Natural killer cell (primary cell): ENCODE measurements around the gene HTR2B. TPM values are rescaled to one million over a fixed set of nuclear protein-coding genes. Genes with fewer than 3 reads are reported as not detected.

Experiments used
- ATAC-seq, 3 donors: fragments of 150-1000 bp in 2 of 3; fragments of 200-7000 bp in 1 of 3; cut with Tn5 transposase; 1 replicate in 1 of 3; 2 replicates in 2 of 3; pipeline ENCODE4 v1.10.0; 2021; ENCODE audit warnings: mild to moderate bottlenecking in 2 of 3, moderate library complexity in 2 of 3
- DNase-seq, 2 donors: peaks; one replicate each; pipeline versions ENCODE4 v3.0.0 to v3.0.0-alpha.2; 2013 to 2021; ENCODE audit warnings: mixed read lengths in 1 of 2
- H3K27ac ChIP-seq: one replicate; pipeline ENCODE4 v1.5.1; 2013; ENCODE audit warnings: mild to moderate bottlenecking, low read length
- H3K27me3 ChIP-seq: one replicate; pipeline ENCODE4 v1.6.1; 2013; ENCODE audit warnings: low read length; ENCODE audit not compliant: control insufficient read depth, insufficient read depth
- H3K36me3 ChIP-seq: one replicate; pipeline ENCODE4 v1.6.1; 2013; ENCODE audit warnings: low read length; ENCODE audit not compliant: control insufficient read depth, insufficient read depth
- H3K4me1 ChIP-seq: one replicate; pipeline ENCODE4 v1.6.1; 2013; ENCODE audit warnings: low read length; ENCODE audit not compliant: control insufficient read depth, insufficient read depth
- H3K4me3 ChIP-seq: one replicate; pipeline ENCODE4 v1.5.1; 2013; ENCODE audit warnings: low read length
- H3K9me3 ChIP-seq: one replicate; pipeline ENCODE4 v1.6.1; 2013; ENCODE audit warnings: low read length; ENCODE audit not compliant: control insufficient read depth, insufficient read depth
- H3K27ac Mint-ChIP-seq, 2 donors: one replicate each; pipeline ENCODE4 v1.8.0; 2022; ENCODE audit warnings: mild to moderate bottlenecking in 2 of 2, mixed read lengths in 2 of 2, moderate library complexity in 1 of 2
- H3K27me3 Mint-ChIP-seq, 2 donors: one replicate each; pipeline ENCODE4 v1.8.0; 2022; ENCODE audit warnings: low read depth in 2 of 2, mixed read lengths in 2 of 2
- H3K36me3 Mint-ChIP-seq: one replicate; pipeline ENCODE4 v1.8.0; 2022; ENCODE audit warnings: mixed read lengths
- H3K4me1 Mint-ChIP-seq, 2 donors: one replicate each; pipeline ENCODE4 v1.8.0; 2022; ENCODE audit warnings: mixed read lengths in 2 of 2
- H3K4me3 Mint-ChIP-seq: one replicate; pipeline ENCODE4 v1.8.0; 2022; ENCODE audit warnings: mild to moderate bottlenecking, moderate library complexity, mixed read lengths
- H3K9me3 Mint-ChIP-seq, 2 donors: one replicate each; pipeline ENCODE4 v1.8.0; 2022; ENCODE audit warnings: mixed read lengths in 2 of 2
- WGBS: methylation state at CpG from one replicate; pipeline ENCODE4 v1.1.7; 2013; ENCODE audit warnings: missing lambda C conversion rate; ENCODE audit not compliant: insufficient coverage; 5-methylcytosine and 5-hydroxymethylcytosine counted together
- intact Hi-C: fragments of 100-400 bp; cut with micrococcal nuclease; formaldehyde crosslinking; loops from one replicate; pipeline ENCODE4 v1.14.2; 2022
- total RNA-seq, 4 donors: library from RNA; stranded (reverse); fragments of 120-200 nt in 1 of 4; gene quantifications; one replicate each; pipeline versions ENCODE4 v1.2.3 to v1.2.4, GENCODE V29; 2013 to 2022
- TF ChIP-seq, protein P1 (sequence below): fragments of 200-600 bp; IDR thresholded peaks from one replicate; pipeline ENCODE4 v1.8.0; 2022; ENCODE audit warnings: antibody characterized with exemption

Gene HTR2B
- total RNA-seq, 3 donors from 2014 or later (not counting 1 experiment from before 2014, with no cell fraction given): not detected

DNA sequence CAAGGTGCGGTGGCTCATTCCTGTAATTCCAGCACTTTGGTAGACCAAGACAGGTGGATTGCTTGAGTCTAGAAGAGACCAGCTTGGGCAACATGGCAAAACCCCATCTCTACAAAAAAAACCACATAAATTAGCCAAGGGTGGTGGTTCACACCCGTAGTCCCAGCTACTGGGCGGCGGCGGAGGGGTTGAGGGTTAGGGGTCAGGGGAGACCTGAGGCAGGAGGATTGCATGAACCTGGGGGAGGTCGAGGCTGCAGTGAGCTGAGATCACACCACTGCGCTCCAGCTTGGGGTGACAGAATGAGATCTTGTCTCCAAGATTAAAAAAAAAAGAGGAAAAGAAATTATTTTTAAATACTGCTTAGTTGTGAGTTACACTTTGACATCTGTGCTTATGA, 1.3 kb upstream of the HTR2B start:
- Mint-ChIP-seq H3K4me3 (no peak overlapping the region), H3K4me1 (peaks cover 23 to 39% of the 10 kb centered on the region in 2 donors), H3K27ac (no peak overlapping the region), H3K9me3 (no peaks in the 10 kb centered on the region), H3K36me3 (no peaks in the 10 kb centered on the region), H3K27me3 (no peaks in the 10 kb centered on the region)
- TF ChIP-seq, protein P1, sequence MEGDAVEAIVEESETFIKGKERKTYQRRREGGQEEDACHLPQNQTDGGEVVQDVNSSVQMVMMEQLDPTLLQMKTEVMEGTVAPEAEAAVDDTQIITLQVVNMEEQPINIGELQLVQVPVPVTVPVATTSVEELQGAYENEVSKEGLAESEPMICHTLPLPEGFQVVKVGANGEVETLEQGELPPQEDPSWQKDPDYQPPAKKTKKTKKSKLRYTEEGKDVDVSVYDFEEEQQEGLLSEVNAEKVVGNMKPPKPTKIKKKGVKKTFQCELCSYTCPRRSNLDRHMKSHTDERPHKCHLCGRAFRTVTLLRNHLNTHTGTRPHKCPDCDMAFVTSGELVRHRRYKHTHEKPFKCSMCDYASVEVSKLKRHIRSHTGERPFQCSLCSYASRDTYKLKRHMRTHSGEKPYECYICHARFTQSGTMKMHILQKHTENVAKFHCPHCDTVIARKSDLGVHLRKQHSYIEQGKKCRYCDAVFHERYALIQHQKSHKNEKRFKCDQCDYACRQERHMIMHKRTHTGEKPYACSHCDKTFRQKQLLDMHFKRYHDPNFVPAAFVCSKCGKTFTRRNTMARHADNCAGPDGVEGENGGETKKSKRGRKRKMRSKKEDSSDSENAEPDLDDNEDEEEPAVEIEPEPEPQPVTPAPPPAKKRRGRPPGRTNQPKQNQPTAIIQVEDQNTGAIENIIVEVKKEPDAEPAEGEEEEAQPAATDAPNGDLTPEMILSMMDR: no peak
- Histone ChIP-seq H3K4me3 (no peak overlapping the region), H3K27me3 (no peaks in the 10 kb centered on the region), H3K4me1 (no peaks in the 10 kb centered on the region), H3K27ac (no peak overlapping the region), H3K36me3 (no peaks in the 10 kb centered on the region), H3K9me3 (no peaks in the 10 kb centered on the region)
- WGBS: 71% methylated on average over 7 of the region's 7 CpGs
- intact Hi-C loops: no loop called here
- DNase-seq: no peak
- no peak for ATAC-seq

DNA sequence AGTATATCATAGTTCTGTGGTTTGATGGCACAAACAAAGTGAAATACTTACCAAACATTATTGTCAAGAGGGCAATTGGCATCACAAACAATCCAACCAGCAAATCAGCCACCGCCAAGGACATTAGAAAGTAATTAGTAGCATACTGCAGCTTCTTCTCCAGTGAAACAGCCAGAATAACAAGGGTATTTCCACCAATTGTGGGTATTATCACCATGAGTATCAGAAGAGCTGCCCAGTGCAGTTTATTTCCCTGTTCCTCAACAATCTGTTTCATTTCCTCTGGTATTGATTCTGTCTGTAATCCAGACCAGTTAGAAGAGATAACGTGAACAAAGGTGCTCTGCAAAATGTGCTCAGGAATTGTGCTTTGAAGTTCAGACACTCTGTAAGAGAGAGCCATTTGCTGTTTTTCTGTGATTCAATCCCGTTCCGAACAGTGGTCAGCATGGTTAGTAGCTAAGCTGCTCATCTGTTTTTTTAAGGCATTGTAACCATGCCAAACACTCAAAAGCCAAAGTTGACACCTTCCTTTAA, 1.4 kb downstream of the HTR2B start:
- intact Hi-C loops: no loop called here
- peak overlapping the region in 1 of 2 donors; percentile 74 for H3K27ac Mint-ChIP-seq
- no peak overlapping the region for H3K27ac ChIP-seq

DNA sequence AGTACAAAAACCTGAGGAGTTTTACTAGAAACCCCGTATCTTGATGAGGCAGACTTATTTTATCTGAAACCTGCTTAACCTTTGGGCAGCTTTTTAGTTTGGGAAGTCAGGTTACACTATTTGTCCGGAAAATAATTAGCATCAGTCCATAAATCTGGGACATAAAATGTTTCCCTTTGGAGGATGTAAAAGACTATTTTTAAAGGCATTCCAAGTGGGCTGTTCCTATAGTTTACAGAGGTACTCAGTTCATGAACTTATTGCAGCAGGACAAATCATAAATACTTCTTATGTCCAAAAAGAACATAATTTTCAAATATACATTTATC, 6.3 kb downstream of the HTR2B start:
- peaks cover 7% of the 10 kb centered on the region for H3K36me3 Mint-ChIP-seq
- intact Hi-C loops: no loop called here

More for the DNA sequence above, 1.4 kb downstream of the HTR2B start:
- Histone ChIP-seq H3K4me1 (no peaks in the 10 kb centered on the region), H3K27me3 (no peaks in the 10 kb centered on the region), H3K4me3 (no peak overlapping the region), H3K36me3 (peaks cover 3% of the 10 kb centered on the region), H3K9me3 (no peaks in the 10 kb centered on the region)
- H3K27me3 Mint-ChIP-seq: no peaks in the 10 kb centered on the region
- no peak overlapping the region for H3K4me3 Mint-ChIP-seq
- ATAC-seq: peak in 2 of 3 donors; percentile 24 to 75
- WGBS: 86% methylated on average over 4 of the region's 4 CpGs
- DNase-seq: no peak
- no peaks in the 10 kb centered on the region for H3K9me3 Mint-ChIP-seq
- no peaks in the 10 kb centered on the region for H3K36me3 Mint-ChIP-seq
- H3K4me1 Mint-ChIP-seq: peaks cover 23 to 32% of the 10 kb centered on the region in 2 donors
- TF ChIP-seq, protein P1: no peak

More for the DNA sequence above, 6.3 kb downstream of the HTR2B start:
- H3K27ac ChIP-seq: no peak overlapping the region
- H3K4me1 ChIP-seq: no peaks in the 10 kb centered on the region
- H3K9me3 ChIP-seq: no peaks in the 10 kb centered on the region
- no peak for ATAC-seq
- no peak overlapping the region for H3K4me3 Mint-ChIP-seq
- H3K27ac Mint-ChIP-seq: no peak overlapping the region
- TF ChIP-seq, protein P1: no peak
- H3K36me3 ChIP-seq: peaks cover 3% of the 10 kb centered on the region
- no peaks in the 10 kb centered on the region for H3K9me3 Mint-ChIP-seq
- no peak for DNase-seq
- no peaks in the 10 kb centered on the region for H3K27me3 ChIP-seq
- peaks cover 5 to 6% of the 10 kb centered on the region in 2 donors for H3K4me1 Mint-ChIP-seq
- WGBS: 94% methylated on average over 2 of the region's 2 CpGs
- no peaks in the 10 kb centered on the region for H3K27me3 Mint-ChIP-seq
- no peak overlapping the region for H3K4me3 ChIP-seq
